CD4-positive, alpha-beta T cell treated with Interleukin-21 for 1 hour (primary cell): ENCODE measurements around the gene TTC17.
"Not testable (repeated sequence)": the region's sequence is repeated elsewhere in the genome, so short reads cannot be mapped to it uniquely, and the experiment has no call there.

Experiments used
- DNase-seq: peaks from one replicate; pipeline ENCODE4 v3.0.0-alpha.2; 2020

The TTC17 gene

DNA sequence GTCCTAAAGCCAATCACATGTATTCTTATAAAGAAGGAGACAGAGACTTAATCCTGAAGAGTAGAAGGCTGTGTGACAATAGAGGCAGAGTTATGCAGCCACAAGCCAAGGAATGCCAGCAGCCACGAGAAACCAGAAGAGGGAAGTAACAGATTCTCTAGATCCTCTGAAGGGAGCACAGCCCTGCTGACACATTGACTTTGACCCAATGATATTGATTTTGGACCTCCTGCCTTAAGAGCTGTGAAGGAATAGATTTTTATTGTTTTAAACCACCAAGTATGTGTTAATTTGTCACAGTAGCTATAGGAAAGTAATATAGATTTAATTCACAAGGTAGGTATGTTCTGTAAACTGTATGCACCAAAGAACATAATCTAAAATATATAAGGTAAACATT, 103.6 kb downstream of the TTC17 start:
- DNase-seq, result no peak

DNA sequence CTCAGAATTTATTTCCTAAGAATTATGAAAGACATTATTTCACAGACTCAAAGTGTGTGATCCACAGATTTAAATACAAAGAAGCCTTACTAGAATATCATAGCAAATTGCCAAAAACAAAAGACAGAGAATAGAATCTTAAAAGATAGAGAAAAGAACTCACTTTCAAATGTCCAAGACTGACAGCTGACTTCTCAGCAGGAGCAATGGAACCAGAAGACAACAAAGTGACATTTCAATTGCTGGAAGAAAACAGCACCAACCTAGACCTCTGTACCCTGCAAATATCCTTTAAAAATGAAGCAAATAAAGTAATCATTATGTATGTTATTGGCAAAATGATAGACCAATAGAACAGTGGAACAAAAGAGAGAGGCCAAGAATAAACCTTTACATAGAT, 109.2 kb downstream of the TTC17 start:
- DNase-seq, result no peak

DNA sequence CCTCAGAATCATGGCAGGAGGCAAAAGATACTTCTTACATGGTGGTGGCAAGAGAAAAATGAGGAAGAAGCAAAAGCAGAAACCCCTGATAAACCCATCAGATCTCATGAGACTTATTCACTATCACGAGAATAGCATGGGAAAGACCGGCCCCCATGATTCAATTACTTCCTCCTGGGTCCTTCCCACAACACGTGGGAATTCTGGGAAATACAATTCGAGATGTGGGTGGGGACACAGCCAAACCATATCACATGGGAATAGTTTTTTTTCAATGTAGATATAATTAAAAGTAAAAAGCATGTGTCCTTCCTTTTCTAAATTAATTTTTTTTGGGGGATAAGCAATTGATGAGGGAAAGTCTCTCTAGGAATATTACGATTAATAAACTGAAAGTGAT, 118.8 kb downstream of the TTC17 start:
- not testable (repeated sequence) for DNase-seq

DNA sequence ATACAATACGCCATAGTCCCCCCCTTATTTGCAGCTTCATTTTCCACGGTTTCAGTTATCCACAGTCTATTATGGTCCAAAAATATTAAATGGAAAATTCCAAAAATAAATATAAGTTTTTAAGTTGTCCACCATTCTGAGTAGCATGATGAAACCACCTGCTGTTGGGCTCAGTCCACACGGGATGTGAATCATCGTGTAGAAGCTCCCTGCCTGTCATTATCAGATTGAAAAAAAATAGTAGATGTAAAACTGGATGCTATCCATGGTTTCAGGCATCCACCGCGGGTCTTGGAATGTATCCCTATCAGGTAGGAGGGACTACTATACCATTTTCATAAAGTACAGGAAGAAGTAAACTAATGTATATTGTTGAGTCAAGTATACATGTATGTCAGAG, 127.4 kb downstream of the TTC17 start:
- no peak for DNase-seq

DNA sequence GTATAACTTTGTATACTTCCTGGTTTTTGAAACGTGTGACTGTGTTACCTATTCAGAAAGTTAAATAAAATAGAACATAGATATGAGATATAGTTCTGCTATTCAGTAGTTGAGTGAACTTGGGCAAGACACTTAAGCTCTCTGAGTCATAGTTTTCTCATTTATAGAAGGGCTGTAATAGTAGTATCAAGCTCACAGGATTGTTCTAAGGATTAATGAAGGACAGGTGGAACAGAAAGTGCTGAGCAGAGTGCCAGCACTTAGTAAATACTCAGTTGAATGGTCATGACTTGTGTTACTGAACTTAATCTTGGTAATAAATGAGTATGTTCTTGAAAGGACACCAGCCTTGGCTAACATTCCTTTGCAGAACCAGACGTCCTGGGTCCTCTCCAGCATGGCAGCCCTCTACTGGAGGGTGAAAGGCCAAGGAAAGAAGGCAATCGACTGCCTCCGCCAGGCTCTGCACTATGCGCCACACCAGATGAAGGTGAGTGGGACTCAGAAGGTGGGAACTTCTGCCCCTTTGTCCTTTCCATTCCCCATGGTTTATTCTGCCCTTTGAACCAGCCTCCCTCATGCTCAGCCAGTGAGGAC, 131.2 kb downstream of the TTC17 start:
- no peak for DNase-seq

DNA sequence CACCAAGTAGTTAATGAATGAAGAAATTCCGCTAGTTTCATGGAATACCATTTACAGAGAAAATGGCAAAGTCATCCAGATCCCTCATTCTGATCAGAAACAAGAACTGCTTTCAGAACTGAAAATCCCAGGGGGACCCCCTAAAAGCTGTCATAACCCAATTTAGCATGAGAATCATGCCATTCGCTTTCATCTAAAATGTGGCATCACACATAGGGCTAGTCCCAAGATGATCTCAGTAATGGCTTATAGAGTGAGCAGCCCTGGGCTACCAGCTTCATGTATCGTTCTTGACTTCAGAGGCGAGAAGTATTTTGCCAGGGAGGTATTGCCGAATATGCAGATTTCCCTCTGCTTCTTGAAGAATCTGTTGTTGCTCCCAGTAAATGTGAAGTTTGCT, 134.0 kb downstream of the TTC17 start:
- DNase-seq, result no peak

DNA sequence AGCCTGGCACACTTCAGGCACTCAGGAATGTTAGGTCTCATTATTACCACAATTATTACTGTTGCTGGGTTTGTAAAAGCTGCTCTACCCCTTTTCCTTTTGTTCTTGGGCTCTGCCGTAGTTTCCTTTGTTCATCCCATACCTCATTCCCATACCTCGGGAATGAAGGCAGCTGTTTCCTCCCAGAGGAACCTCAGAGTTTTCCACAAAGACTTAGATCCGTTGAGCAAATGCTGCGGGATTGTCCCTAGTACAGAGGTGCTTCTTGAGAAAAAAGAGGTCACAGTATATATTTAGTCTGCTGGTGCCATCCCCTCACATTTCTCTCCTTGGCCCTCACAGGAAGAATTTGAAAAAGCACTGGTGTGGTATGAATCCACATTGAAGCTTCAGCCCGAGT, 134.7 kb downstream of the TTC17 start:
- DNase-seq, result no peak

DNA sequence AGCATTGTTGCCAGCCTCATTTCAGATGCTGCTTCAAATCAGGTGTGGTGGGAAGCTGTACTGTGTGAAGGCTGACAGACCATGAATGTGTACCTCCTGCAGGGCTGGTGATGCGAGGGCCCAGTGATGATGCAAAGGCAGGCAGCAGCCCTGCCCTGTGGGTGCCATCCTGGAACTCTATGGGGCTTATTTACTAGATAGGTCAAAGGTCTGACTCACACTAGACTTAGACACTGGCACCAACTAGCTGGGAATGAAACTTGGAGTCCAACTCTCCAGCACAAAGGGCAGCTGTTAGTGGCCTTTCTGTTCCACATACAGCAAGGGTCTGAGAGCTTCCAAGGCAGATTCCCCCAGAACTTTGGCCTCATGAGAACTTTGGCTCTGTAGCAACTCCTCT, 138.4 kb downstream of the TTC17 start:
- DNase-seq, result no peak

DNA sequence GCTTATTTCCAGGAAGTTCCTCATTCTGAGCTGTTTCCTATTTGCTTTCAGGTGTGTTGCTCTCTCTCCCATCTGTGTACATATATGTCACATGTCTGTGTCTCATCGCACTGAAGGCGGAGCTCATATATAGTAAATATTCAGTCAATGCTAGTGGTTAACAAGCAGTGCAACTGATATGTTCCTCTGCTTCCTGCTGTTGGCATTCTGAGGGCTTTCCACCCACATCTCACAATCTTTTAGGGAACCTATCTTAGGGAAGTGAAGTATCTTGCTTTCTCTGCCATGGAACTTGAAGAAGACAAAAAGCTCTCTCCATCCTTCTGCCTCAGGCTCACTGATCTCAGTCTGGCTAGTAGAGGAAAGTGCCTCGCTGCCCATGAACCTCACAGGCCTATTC, 139.8 kb downstream of the TTC17 start:
- DNase-seq, result no peak

DNA sequence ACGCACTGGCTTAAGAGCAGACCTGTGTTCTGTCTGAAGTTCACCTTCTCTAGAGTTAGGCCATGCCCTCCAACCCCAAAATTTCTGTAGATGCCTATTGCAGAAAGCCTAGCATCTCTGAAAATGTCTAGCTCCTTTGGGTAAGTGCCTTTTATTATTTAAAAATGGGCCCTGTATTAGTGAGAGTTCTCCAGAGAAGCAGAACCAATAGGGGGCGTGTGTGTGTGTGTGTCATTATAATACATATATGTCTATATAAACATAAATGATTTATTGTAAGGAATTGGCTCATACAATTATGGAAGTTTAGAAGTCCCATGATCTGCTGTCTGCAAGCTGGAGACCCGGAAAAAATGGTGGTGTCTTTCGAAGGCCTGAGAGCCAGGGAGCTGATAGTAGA, 144.7 kb downstream of the TTC17 start:
- no peak for DNase-seq

DNA sequence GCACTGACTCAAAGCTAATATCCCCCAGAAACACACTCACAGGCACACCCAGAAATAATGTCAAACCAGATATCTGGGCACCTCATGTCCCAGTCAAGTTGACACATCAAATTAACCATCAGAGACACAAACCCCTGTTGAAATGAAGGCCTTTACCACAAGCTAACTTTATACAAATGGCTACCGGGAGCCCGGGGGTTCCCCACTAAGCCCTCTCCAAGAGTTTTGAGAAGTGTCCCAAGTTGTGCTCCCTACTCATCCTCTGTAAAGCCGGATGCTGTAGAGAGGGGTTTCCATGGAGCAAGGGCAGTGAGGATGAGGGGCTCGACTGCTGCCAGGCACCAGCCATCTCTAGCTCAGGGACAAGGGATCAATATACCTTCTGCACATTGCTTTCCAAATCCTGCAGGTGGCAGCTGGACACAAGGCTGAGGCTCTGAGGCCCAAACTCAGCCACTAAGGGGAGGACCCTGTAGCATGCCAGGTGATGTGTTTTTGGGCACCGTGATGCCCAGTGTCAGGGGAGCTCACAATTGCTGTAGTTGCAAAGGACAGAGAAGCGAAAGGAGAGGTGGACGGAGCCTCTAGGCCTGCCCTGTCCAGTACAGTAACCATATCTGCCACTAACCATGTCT, 145.7 kb downstream of the TTC17 start:
- no peak for DNase-seq

DNA sequence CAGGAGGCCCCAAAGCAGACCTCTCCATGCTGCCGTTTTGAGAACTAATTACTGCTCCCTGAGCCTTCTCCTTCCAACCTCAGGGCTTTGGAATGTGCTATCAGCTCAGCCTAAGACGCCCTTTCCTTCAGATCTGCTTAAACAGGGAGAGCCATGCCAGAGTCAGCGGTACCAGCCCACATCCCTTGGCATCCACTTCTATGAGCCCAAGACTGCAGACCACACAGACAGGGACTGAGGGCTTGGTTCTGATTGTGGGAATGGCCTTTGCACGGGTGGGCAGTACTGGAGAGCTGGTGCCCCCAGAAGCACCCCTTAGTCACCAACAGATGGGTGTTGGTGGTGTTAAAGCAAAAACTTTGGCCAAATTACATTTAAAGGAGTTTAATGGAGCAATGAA, 146.5 kb downstream of the TTC17 start:
- DNase-seq, result no peak

DNA sequence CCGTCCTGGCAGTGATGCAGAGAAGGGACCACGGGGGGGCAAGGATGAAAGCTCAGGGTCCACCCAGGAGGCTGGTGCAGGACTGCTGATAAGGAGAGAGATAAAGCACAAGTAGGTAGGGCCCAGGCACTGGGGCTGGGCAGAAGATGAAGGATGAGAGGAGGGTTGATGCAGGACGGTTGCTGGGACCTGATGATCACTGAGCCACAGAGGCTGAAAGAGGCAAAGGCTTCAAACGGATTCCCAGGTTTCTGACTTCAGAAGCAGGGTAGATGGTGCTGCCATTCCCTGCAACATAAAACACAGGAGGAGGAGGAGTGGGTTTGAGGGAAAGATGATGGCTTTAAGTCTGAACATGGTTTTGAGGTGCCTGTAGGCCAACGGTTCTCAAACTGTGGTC, 148.5 kb downstream of the TTC17 start:
- DNase-seq, result no peak

DNA sequence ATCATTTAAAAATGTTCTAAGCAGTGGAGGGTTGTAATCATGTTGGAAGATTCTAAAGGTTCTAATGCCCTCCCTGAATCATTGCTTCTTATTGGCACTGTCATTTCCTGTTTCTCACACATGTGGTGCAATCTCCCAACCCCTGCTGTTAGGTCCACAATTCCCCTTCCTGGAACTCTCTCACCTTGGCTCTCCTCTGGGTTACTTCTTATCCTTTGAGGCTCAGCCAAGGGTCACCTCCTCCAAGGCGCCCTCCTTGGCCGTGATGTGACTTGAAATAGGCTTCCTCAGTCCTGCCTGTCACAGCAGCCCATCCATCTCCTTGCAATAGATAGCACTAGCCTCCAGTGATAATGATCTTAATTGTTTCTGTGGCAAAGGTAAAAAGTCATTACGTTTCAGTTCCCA, 149.8 kb downstream of the TTC17 start:
- no peak for DNase-seq

DNA sequence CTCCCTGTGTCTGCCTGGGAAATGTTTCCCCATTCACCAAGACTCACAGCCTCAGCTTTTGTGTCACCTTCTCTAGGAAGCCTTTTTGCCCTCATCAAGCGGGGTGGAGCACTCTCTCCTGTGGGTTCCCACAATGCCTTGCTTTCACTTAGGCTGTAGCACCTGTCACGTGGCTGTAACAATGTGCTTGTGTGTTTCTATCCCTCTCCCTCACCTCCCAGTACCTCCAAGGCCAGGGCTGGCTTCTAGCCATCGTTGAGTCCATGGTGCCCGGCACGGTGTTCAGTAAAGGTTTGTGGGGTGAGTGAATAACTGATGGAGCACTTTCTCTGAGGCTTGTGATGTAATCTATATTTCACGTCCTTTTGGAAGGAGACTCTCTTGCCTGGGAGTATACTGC, 153.2 kb downstream of the TTC17 start:
- DNase-seq, result no peak

DNA sequence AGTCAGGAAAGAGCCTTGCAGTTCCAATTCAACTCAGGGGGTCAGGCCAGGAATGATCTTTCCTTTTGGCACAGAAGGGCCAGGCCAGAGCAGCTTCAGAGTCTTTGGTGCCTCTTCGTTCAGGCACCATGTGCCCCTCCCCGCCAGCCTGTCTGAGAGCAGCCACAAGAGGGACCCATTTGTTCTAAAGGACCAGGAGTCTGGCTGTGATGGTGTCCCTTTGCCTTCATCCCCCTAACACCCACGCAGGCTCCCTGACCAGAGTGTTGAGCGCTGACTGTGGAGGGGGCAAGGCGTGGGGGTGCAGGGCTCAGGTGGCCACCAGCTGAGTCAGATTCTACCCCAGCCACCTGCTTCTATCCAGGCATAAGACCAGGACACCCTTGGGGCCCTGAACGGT, 156.4 kb downstream of the TTC17 start:
- DNase-seq, result no peak

DNA sequence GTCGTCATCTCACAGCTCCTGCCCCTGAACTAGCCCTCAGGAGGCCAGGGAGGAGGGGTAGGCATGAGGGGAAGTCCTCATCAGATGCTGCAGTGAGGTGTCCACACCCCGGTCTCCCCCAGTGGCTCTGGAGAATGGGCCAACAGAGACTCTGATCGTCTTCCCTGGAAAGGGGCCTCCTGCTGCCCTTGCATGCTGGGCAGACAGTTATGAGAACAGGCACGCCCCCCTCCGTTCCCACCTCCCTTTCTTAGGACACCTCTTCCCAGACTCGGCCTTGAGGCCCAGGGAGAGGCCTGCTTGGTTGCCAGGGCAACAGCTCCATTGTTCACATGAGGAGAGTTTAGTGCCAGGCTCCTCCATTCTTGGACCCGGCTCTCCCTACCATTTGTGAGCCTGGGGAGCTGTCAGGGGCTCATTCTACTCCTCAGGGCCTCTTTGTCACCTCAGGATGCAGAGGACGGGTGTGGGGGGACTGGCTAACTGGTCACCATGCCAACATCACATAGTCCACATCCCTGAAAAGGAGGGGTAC, 157.7 kb downstream of the TTC17 start:
- no peak for DNase-seq

DNA sequence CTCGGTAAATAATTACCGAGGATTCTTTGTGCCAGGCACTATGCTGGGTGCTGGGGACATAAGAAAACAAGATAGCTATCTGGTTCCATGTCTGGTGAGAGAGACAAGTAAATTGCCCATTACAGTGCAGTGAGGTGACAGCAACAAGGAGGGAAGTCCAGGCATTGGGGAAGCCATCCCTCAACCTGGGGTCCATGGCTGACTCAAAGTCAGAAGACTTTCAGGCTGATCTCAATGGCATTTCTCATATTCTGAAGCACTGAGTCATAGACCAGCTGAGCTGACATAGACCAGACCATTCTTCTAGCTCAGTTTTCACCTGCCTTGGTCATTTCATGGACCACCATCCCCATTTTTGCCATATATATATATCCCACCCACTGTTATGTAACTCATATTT, 158.8 kb downstream of the TTC17 start:
- DNase-seq, result no peak

DNA sequence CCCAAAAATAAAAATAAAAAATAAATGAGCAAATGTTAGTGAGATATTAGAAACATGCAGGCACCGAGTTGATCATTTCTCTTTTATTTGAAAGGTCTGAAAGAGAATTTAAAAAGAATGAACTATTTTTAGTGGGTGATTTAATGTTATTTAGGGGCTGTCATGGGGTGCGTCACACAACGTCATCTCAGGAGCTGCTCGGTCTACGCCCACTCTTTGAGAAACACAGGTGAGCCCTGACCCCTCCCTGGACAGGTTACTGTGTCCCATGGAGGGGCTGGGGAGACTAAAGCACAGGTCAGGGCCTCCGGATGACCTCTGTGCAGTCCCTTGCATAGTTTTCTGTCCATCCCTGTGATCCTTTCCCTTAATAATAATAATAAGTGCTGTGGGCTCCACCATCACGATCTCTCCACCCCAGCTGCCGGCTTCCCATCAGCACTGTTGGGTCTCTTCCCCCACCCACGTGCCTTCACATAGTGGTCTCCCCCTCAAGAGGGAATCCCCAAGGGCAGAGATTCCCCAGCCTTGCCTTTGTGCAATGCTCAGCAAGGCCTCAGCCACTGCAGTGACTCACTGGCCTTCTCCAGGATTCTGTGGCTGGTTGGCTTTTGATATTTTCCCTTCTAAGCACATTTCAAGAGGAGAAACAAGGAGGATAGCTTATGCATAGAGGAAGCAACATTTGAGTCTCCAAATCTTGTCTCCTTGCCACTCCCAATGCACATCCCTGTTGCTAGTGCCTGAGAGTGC, 159.9 kb downstream of the TTC17 start:
- DNase-seq, result no peak

DNA sequence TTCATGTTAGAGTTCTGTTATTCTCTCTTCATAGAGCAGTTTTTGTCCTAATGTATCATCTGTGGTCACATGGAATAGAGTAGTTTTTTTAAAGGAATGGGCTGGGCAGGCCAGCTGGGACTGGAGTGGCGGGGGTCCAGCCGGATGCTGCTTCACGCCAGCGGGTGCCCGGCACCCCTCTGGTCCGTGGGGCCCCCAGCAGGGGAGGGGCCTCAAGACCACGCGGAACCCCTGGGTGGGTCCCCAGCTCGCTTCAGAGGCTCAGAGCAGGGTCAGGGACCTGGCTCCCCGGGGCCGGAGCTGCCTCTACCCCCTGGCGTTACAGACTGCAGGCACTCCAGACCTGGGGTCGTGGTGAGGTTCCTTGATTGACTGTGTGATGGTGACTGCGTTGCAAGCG, 162.8 kb downstream of the TTC17 start:
- DNase-seq, result no peak

DNA sequence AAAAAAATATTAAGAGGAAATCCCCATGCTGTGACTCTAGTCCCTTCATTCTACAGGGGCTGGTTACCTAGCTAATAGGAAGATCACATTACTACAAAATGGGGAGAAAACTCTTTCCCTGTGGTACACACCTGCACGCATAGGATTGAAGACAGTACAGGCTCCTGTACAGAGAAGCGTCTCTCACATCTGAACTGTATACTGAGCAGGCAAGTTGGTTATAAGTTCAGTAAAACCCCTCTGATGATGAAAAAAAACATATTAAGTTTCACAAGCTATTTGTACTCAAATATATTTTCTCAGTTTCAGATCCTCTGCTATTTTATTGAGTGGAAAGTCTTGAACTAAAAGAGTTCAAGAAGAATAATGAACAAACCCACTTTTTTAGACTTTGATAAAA, 164.9 kb downstream of the TTC17 start:
- DNase-seq, result no peak

DNA sequence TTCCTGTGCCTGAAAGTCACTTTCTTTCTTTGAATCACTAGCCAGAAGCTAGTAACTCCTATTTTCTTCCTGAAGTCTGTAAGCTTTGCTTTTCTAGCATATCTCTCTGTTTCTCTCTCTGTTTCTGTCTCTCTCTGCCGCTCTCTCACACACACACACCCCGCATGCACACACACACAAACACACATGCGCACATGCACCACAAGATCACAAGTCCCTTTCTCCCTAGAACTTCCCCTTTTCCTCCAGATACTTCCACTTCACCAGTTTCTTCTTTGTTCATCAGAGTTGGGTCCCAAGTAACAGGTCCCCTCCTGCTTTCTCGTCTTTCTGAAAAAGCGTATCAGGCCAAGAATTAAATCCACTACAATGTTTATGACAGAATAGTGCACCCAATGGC, 173.3 kb downstream of the TTC17 start:
- DNase-seq, result no peak

DNA sequence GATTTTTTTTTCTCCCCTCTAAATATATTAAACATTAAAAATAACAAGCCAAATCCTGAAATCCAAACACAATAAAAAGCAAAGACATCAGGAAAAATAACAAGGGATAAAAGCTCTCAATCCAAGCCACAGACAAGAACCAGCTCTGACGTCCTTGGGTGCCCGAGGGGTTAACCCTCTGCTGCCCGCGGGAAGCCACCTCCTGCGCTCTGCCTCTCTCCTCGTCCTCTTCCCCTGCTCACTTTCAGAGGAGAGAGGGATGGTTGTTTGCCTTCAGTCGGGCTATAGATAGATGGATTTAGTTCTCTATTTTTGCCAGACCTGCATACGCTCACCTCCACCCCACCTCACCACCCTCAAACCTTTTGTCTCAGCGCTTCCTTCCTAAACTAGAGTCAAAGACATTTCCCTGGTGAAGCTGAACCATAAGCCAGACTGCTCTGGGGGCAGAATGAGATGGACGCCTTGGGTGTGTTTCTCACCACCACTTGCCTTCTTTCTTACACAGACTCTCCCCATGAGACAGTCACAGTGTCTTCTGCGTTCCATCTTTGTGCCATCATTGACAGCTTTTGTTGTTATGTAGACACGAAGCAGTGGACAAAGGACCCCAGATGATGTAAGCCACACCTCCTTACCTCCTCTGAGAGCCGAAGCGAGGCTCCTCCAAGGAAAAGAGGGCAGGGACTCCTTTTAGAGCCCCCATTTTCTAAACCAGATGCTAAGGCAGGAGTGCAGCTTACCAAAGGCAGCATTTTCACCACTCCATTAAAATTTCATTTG, 179.3 kb downstream of the TTC17 start:
- no peak for DNase-seq

DNA sequence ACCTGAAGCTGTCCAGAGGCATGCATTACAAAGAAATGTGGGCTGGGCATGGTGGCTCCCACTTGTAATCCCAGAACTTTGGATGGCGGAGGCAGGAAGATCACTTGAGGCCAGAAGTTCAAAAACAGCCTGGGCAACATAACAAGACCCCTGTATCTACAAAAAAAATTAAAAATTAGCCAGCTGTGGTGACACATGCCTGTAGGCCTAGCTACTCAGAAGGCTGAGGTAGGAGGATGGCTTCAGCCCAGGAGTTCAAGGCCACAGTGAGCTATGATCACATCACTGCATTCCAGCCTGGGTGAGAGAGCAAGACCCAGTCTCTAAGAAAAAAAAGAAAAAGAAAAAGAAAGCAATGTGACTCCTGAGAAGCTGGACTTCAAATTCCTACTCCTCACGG, 183.3 kb downstream of the TTC17 start:
- DNase-seq, result no peak
